ENCODE results near the gene RAB13. TPM values are rescaled to one million over a fixed set of nuclear protein-coding genes. Genes with fewer than 3 reads are reported as not detected.

RAB13 gene
- polyA plus RNA-seq, 1 of the 3 experiments (the other 2 are of a cell fraction) = 156 TPM

GRCh38 chr1:153936011-153936802 is 49.9 kb downstream of the RAB13 start (continued):
- TF ChIP-seq ZBTB33 (IDR thresholded peaks at IDR 0.05; ENCODE audit: borderline replicate concordance, low read depth) = no peak

- Histone ChIP-seq H4K20me1 (ENCODE audit: insufficient read depth) (no peaks in the 10 kb centered on the region), H3F3A (replicated peaks; ENCODE audit: insufficient read depth) (no peaks in the 10 kb centered on the region), H3K4me3 (ENCODE audit: low read depth in 2 of 2, low read length in 1 of 2) (no peak overlapping the region), H3K27me3 (ENCODE audit: insufficient read depth) (no peaks in the 10 kb centered on the region), H3K4me2 (no peak overlapping the region), H3K9me2 (no peaks in the 10 kb centered on the region), H3K27ac (ENCODE audit: low read depth in 2 of 2, low read length in 1 of 2) (no peak overlapping the region), H3K9me3 (no peaks in the 10 kb centered on the region), H2AFZ (ENCODE audit: low read depth) (no peak overlapping the region), H3K36me3 (replicated peaks in 1 of 2; ENCODE audit: control insufficient read depth in 1 of 2, insufficient read depth in 2 of 2, low read length in 1 of 2) (peaks cover 0 to 62% of the 10 kb centered on the region in 2 experiments), H3K4me1 (ENCODE audit: control insufficient read depth in 1 of 2, insufficient read depth in 2 of 2, low read depth in 1 of 2, low read length in 1 of 2) (peaks cover 0 to 3% of the 10 kb centered on the region in 2 experiments; a peak in 1 of 4 replicates), H3K79me2 (ENCODE audit: insufficient read depth) (no peaks in the 10 kb centered on the region), H3K9ac (no peak overlapping the region)
- ChIA-PET CTCF (interaction anchor here (1.3 kb wide), 3 partner anchors 11 to 138 kb away, joined by 3 to 4 read pairs (median 3); no protein-coding TSS in a partner anchor), POLR2A (interaction anchor here (0.6 kb wide), 1 partner anchor 32 kb away, joined by 3 read pairs; no protein-coding TSS in a partner anchor)
- 95% methylated on average over 9 of the region's 9 CpGs for WGBS (ENCODE audit: low lambda C conversion rate)
- DNase-seq = peak; percentile 11
- no peak for TF ChIP-seq TCF12 (IDR thresholded peaks at IDR 0.05)
- TF ChIP-seq RAD21 (IDR thresholded peaks at IDR 0.05; ENCODE audit: low read length) = no peak
- no peak for TF ChIP-seq CTCF (IDR thresholded peaks at IDR 0.05)
- no peak for TF ChIP-seq PBX3 (IDR thresholded peaks at IDR 0.05)
- no peak for TF ChIP-seq JUND (IDR thresholded peaks at IDR 0.05)
- no peak for TF ChIP-seq TAF1 (IDR thresholded peaks at IDR 0.05; ENCODE audit: borderline replicate concordance, low read depth, low read length)
- no peak for TF ChIP-seq ELF1 (IDR thresholded peaks at IDR 0.05)
- TF ChIP-seq GABPA (IDR thresholded peaks at IDR 0.05; ENCODE audit: low read depth) = no peak
Measured at GRCh38 chr1:153934746-153935145, 51.4 kb downstream of the RAB13 start.
